ENCODE results near the gene GORASP2.

- TF ChIP-seq POLR2A (IDR thresholded peaks at IDR 0.05; ENCODE audit: low read depth, low read length) (no peak), POLR2AphosphoS5 (IDR thresholded peaks at IDR 0.05; ENCODE audit: low read depth, low read length) (no peak)
Measured at GRCh38 chr2:170932948-170933347, 3.9 kb downstream of the GORASP2 start.

Measured in GM12892 (cell line).